DND-41 (cell line): ENCODE results near the gene ROGDI.

Experiments
- ATAC-seq: fragments of 200-7000 bp; cut with Tn5 transposase; 3 replicates; pipeline ENCODE4 v1.9.1; 2021; ENCODE audit warnings: low read depth; ENCODE audit not compliant: insufficient read depth
- DNase-seq: peaks from one replicate; pipeline ENCODE4 v3.0.0-alpha.2; 2020
- H2AFZ ChIP-seq: 2 replicates; pipeline ENCODE4 v1.6.0; 2012; ENCODE audit warnings: low read depth, low read length
- H3K27ac ChIP-seq: 2 replicates; pipeline ENCODE4 v1.5.1; 2012; ENCODE audit warnings: low read length, inconsistent platforms
- H3K27me3 ChIP-seq: fragments of 200-600 bp; sonication (generic); 2 replicates; pipeline ENCODE4 v1.6.0; 2012; ENCODE audit warnings: low read length, mild to moderate bottlenecking, inconsistent platforms; ENCODE audit not compliant: insufficient read depth, poor library complexity
- H3K36me3 ChIP-seq: 2 replicates; pipeline ENCODE4 v1.5.1; 2012; ENCODE audit warnings: low read length, inconsistent platforms; ENCODE audit not compliant: insufficient read depth
- H3K4me1 ChIP-seq: 2 replicates; pipeline ENCODE4 v1.5.1; 2012; ENCODE audit warnings: mild to moderate bottlenecking, low read length; ENCODE audit not compliant: insufficient read depth
- H3K4me2 ChIP-seq: 2 replicates; pipeline ENCODE4 v1.6.0; 2012; ENCODE audit warnings: mild to moderate bottlenecking, moderate library complexity, low read length, inconsistent platforms; ENCODE audit not compliant: insufficient read depth
- H3K4me3 ChIP-seq, 2 experiments: fragments of 200-600 bp in 1 of 2; shearing (Covaris generic) in 1 of 2; 2 replicates each; pipeline ENCODE4 v1.5.1; 2012 to 2016; ENCODE audit warnings: inconsistent platforms in 2 of 2, low read length in 2 of 2, mild to moderate bottlenecking in 2 of 2, low read depth in 1 of 2, moderate library complexity in 1 of 2
- H3K79me2 ChIP-seq: 2 replicates; pipeline ENCODE4 v1.6.0; 2012; ENCODE audit warnings: low read length, inconsistent platforms; ENCODE audit not compliant: insufficient read depth
- H3K9ac ChIP-seq: 2 replicates; pipeline ENCODE4 v1.6.0; 2012; ENCODE audit warnings: low read depth, mild to moderate bottlenecking, inconsistent platforms, low read length, moderate library complexity
- H3K9me3 ChIP-seq: 2 replicates; pipeline ENCODE4 v1.5.1; 2012; ENCODE audit warnings: low read length, moderate library complexity, mild to moderate bottlenecking, inconsistent platforms; ENCODE audit not compliant: insufficient read depth, severe bottlenecking
- H4K20me1 ChIP-seq: 2 replicates; pipeline ENCODE4 v1.6.0; 2012; ENCODE audit warnings: low read length; ENCODE audit not compliant: insufficient read depth
- CTCF ChIP-seq: IDR thresholded peaks from 2 replicates; pipeline ENCODE4 v1.5.1; 2012; ENCODE audit warnings: borderline replicate concordance, low read length, moderate library complexity, mild to moderate bottlenecking; ENCODE audit not compliant: poor library complexity, severe bottlenecking; ENCODE audit errors: extremely low read depth
- EZH2 ChIP-seq: IDR thresholded peaks from 3 replicates; pipeline ENCODE4 v1.6.1; 2012; ENCODE audit warnings: borderline replicate concordance, low read depth, mild to moderate bottlenecking, moderate library complexity, low read length, inconsistent platforms; ENCODE audit not compliant: severe bottlenecking

The ROGDI gene

GRCh38 chr16:4766875-4767628, 35.4 kb downstream of the ROGDI start, which contains the start of gene ZNF500:
ZNF500 (minus strand) TSS chr16:4767162; CDS start chr16:4765978, 1,184 bp downstream.
- no peaks in the 10 kb centered on the region for H3K9me3 ChIP-seq
- H3K27ac ChIP-seq, result peak within 1 kb of the TSS; percentile 75
- peak; percentile 97 for DNase-seq
- H3K9ac ChIP-seq, result peak within 1 kb of the TSS; percentile 84
- no peak for TF ChIP-seq CTCF
- TF ChIP-seq EZH2, result no peak
- peaks cover 34% of the 10 kb centered on the region for H3K36me3 ChIP-seq
- H3K27me3 ChIP-seq, result no peaks in the 10 kb centered on the region
- peak within 1 kb of the TSS; percentile 85 for H3K4me2 ChIP-seq
- ATAC-seq, result peak; percentile 96
- peak within 1 kb of the TSS; percentile 98 for H2AFZ ChIP-seq
- H3K79me2 ChIP-seq, result peaks cover 26% of the 10 kb centered on the region
- H4K20me1 ChIP-seq, result 0 out of 2 replicates have a peak, but pooled peaks cover 3% of the 10 kb centered on the region
- peaks cover 34% of the 10 kb centered on the region for H3K4me1 ChIP-seq
- H3K4me3 ChIP-seq, result peak within 1 kb of the TSS; percentile 84 to 89

- H3K36me3 ChIP-seq, result peaks cover 42% of the 10 kb centered on the region
- ATAC-seq (no peak), DNase-seq (no peak)
- H4K20me1 ChIP-seq, result 0 out of 2 replicates have a peak, but pooled peaks cover 3% of the 10 kb centered on the region
- no peak for TF ChIP-seq CTCF
- no peak for TF ChIP-seq EZH2
- no peaks in the 10 kb centered on the region for H3K9me3 ChIP-seq
- H3K27me3 ChIP-seq, result no peaks in the 10 kb centered on the region
- H3K4me2 ChIP-seq, result peak overlapping the region; percentile 85
- peak overlapping the region; percentile 84 for H3K9ac ChIP-seq
- peak overlapping the region; percentile 84 to 89; a peak in 3 of 4 replicates for H3K4me3 ChIP-seq
- H3K27ac ChIP-seq, result peak overlapping the region; percentile 75
- peak overlapping the region; percentile 98 for H2AFZ ChIP-seq
- peaks cover 26% of the 10 kb centered on the region for H3K79me2 ChIP-seq
- peaks cover 34% of the 10 kb centered on the region for H3K4me1 ChIP-seq
Observed at GRCh38 chr16:4765511-4766474, 36.6 kb downstream of the ROGDI start.

GRCh38 chr16:4763791-4764190, 38.6 kb downstream of the ROGDI start:
- H3K4me2 ChIP-seq, result no peak overlapping the region
- no peak overlapping the region for H3K27ac ChIP-seq
- H3K9ac ChIP-seq, result no peak overlapping the region
- no peaks in the 10 kb centered on the region for H3K27me3 ChIP-seq
- no peak for DNase-seq
- no peak overlapping the region for H3K4me3 ChIP-seq
- ATAC-seq, result no peak
- H4K20me1 ChIP-seq, result 0 out of 2 replicates have a peak, but pooled peaks cover 3% of the 10 kb centered on the region
- TF ChIP-seq CTCF (no peak), EZH2 (no peak)
- peaks cover 34% of the 10 kb centered on the region for H3K4me1 ChIP-seq
- H3K36me3 ChIP-seq, result peaks cover 62% of the 10 kb centered on the region
- no peaks in the 10 kb centered on the region for H3K9me3 ChIP-seq
- H3K79me2 ChIP-seq, result peaks cover 26% of the 10 kb centered on the region
- H2AFZ ChIP-seq, result no peak overlapping the region
